Right atrium auricular region (tissue), 2 donors: ENCODE measurements around the gene RHOF. TPM values are rescaled to one million over a fixed set of nuclear protein-coding genes. Genes with fewer than 3 reads are reported as not detected.

Experiments used
- DNase-seq: peaks from one replicate; pipeline ENCODE4 v3.0.0-alpha.2; 2019; ENCODE audit warnings: low spot score
- H3K27ac ChIP-seq, 2 donors: fragments of 200-600 bp; sonication (generic); 1 replicate in 1 of 2; 2 replicates in 1 of 2; pipeline ENCODE4 v1.5.1; 2016 to 2019
- H3K27me3 ChIP-seq, 2 donors: fragments of 200-600 bp; sonication (generic); one replicate each; pipeline versions ENCODE4 v1.5.1 to v1.6.0; 2017 to 2019
- H3K36me3 ChIP-seq: fragments of 200-600 bp; sonication (generic); one replicate; pipeline ENCODE4 v1.5.1; 2016
- H3K4me1 ChIP-seq, 2 donors: fragments of 200-600 bp; sonication (generic); one replicate each; pipeline versions ENCODE4 v1.5.1 to v1.6.0; 2017 to 2019
- H3K4me3 ChIP-seq, 2 donors: fragments of 200-600 bp; sonication (generic); 1 replicate in 1 of 2; 2 replicates in 1 of 2; pipeline ENCODE4 v1.5.1; 2017 to 2019; ENCODE audit warnings: mild to moderate bottlenecking in 1 of 2, moderate library complexity in 1 of 2
- H3K9me3 ChIP-seq, 2 donors: fragments of 200-600 bp; sonication (generic); one replicate each; pipeline ENCODE4 v1.5.1; 2019
- total RNA-seq, 2 donors: library from RNA; depleted of rRNA; stranded (reverse); fragments of >200 nt; gene quantifications; one replicate each; pipeline ENCODE4 v1.1.0, GENCODE V29; 2016
- TF ChIP-seq, protein P1 (sequence below), 2 donors: fragments of 200-600 bp; sonication (generic); IDR thresholded peaks; one replicate each; pipeline ENCODE4 v1.5.1; 2019; ENCODE audit warnings: antibody characterized with exemption in 2 of 2

RHOF gene
- total RNA-seq, 2 donors from 2014 or later, result 7.3 to 21.9 TPM

DNA sequence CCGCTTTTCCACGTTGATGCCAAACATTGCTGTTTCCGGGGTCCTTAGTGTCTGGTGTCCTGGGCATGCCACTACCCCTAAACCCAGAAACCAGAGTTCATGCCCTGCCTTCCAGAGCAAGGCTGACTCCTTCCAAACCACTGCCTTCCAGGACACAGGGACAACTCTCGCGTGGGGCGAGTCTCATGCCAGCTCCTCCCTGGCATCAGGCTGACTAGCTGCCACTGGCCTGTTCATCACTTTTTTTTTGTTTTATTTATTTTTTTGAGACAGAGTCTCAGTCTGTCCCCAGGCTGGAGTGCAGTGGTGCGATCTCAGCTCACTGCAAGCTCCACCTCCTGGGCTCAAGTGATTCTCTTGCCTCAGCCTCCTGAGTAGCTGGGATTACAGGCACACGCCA, 15.1 kb upstream of the RHOF start:
- DNase-seq, result no peak
- H3K27ac ChIP-seq, result no peak overlapping the region
- H3K27me3 ChIP-seq, result no peaks in the 10 kb centered on the region
- TF ChIP-seq, protein P1, sequence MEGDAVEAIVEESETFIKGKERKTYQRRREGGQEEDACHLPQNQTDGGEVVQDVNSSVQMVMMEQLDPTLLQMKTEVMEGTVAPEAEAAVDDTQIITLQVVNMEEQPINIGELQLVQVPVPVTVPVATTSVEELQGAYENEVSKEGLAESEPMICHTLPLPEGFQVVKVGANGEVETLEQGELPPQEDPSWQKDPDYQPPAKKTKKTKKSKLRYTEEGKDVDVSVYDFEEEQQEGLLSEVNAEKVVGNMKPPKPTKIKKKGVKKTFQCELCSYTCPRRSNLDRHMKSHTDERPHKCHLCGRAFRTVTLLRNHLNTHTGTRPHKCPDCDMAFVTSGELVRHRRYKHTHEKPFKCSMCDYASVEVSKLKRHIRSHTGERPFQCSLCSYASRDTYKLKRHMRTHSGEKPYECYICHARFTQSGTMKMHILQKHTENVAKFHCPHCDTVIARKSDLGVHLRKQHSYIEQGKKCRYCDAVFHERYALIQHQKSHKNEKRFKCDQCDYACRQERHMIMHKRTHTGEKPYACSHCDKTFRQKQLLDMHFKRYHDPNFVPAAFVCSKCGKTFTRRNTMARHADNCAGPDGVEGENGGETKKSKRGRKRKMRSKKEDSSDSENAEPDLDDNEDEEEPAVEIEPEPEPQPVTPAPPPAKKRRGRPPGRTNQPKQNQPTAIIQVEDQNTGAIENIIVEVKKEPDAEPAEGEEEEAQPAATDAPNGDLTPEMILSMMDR (IDR thresholded peaks at IDR 0.05), result no peak
- H3K9me3 ChIP-seq, result no peaks in the 10 kb centered on the region
- no peak overlapping the region for H3K4me3 ChIP-seq
- H3K36me3 ChIP-seq, result peaks cover 44% of the 10 kb centered on the region
- peaks cover 0 to 71% of the 10 kb centered on the region in 2 donors for H3K4me1 ChIP-seq

DNA sequence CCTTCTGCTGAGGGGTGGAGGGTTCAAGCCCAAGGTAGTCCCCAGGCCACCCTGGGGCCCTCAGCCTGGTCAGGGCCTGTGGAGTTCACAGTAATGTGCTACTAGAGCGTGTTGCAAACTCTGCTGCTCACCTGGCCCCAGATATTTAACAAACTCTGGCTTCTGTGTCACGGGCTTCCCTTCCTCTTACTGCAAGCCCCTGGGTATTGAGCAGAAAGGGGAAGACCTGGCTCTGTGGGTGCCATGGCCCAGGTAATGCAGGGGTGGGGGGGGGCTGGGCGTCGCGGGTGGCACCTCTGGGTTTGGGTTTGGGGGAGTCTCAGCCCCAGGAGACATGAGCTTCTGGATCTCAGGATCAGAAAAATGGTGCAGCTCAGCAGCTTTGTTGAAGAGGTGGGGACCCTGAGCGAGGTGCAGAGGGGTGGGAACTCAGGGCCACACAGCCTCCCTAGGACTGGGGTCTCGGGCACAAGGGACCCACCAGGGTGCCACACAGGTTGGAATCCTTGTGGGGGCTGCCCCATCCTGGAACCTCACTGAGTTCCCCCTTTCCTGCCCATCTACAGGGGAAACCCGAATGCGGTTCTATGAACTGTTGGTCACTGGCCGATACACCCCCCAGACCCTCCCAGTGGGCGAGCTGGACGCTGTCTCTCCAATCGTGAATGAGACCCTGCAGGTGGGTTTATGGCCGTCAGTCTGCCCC, 14.3 kb upstream of the RHOF start:
- Histone ChIP-seq H3K9me3 (no peaks in the 10 kb centered on the region), H3K4me1 (peaks cover 0 to 63% of the 10 kb centered on the region in 2 donors), H3K27ac (no peak overlapping the region), H3K27me3 (no peaks in the 10 kb centered on the region), H3K36me3 (peaks cover 41% of the 10 kb centered on the region), H3K4me3 (no peak overlapping the region)
- DNase-seq, result no peak
- TF ChIP-seq, protein P1 (IDR thresholded peaks at IDR 0.05), result no peak

DNA sequence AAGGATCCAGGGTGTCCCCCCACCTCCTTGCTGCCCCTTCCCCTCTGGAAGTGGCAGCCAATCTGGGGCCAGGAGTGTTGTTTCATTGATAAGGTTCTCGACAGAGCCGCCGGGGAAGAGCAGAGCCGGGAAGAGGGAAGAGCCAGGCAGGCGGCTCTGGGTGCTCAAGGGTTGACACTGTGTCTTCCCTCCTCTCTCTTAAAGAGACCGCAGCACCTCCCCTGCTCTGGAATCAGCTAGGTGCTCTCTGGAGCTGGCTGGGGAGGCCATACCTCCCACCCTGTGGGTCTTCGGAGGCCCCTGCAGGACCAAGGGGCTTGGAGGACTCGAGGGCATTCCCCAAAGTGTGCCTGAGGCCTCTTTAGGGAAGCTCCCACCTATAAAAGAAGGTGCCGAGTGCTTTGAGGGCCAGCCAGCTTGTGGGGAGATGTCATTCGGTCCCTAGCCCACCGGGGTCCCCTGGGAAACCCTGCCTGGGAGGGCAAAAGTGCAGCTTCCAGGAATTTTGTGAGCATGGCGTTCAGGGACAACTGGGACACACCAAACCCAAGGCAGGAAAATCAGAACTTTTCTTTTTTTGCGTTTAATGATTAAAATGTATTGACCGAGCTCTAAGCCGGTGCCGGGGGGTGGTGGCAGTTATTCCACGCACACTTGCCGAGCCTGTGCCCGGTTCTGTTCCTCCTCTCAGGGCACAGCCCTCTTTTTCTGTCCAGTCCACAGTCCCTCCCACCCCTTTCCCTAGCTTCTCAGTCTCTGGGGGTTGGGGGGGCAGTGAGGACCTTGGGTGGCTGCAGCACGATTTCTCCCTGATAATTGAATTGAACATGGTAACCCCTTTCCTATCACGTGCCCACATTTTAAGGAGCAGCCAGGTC, 13.3 kb upstream of the RHOF start:
- no peaks in the 10 kb centered on the region for H3K9me3 ChIP-seq
- peaks cover 0 to 57% of the 10 kb centered on the region in 2 donors for H3K4me1 ChIP-seq
- DNase-seq, result no peak
- peak overlapping the region; percentile 47 to 94 for H3K27ac ChIP-seq
- peak overlapping the region; percentile 73 to 79 for H3K4me3 ChIP-seq
- TF ChIP-seq, protein P1 (IDR thresholded peaks at IDR 0.05), result no peak
- H3K27me3 ChIP-seq, result no peaks in the 10 kb centered on the region
- peaks cover 41% of the 10 kb centered on the region for H3K36me3 ChIP-seq

DNA sequence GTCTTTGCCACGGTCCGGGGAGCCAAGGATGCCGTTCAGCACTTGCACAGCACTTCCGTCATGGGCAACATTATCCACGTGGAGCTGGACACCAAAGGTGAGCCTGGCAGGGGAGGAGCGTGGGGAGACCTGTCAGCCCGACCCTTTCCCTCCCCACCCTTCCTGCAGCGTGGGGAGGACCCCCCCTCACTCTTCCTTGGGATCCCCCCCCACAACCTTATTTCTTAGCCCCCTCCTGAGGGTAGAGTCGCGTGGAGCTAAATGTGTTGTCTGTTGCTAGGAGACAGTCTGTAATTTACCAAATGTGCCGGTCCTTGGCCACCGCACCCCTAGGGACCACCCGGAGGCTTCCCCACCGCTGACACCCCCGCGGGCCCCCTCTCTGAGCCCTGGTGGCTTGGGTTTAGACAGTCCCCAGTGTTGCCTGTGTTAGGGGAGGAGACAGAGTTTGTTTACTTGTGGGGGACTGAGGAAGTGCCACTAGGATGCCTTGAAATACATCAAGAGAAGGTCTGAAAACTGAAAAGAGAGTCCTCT, 12.6 kb upstream of the RHOF start:
- TF ChIP-seq, protein P1 (IDR thresholded peaks at IDR 0.05), result no peak
- H3K4me3 ChIP-seq, result peak overlapping the region; percentile 73 to 79
- no peaks in the 10 kb centered on the region for H3K27me3 ChIP-seq
- H3K9me3 ChIP-seq, result no peaks in the 10 kb centered on the region
- H3K4me1 ChIP-seq, result peaks cover 0 to 56% of the 10 kb centered on the region in 2 donors
- H3K36me3 ChIP-seq, result peaks cover 41% of the 10 kb centered on the region
- peak overlapping the region; percentile 47 to 94 for H3K27ac ChIP-seq
- no peak for DNase-seq

DNA sequence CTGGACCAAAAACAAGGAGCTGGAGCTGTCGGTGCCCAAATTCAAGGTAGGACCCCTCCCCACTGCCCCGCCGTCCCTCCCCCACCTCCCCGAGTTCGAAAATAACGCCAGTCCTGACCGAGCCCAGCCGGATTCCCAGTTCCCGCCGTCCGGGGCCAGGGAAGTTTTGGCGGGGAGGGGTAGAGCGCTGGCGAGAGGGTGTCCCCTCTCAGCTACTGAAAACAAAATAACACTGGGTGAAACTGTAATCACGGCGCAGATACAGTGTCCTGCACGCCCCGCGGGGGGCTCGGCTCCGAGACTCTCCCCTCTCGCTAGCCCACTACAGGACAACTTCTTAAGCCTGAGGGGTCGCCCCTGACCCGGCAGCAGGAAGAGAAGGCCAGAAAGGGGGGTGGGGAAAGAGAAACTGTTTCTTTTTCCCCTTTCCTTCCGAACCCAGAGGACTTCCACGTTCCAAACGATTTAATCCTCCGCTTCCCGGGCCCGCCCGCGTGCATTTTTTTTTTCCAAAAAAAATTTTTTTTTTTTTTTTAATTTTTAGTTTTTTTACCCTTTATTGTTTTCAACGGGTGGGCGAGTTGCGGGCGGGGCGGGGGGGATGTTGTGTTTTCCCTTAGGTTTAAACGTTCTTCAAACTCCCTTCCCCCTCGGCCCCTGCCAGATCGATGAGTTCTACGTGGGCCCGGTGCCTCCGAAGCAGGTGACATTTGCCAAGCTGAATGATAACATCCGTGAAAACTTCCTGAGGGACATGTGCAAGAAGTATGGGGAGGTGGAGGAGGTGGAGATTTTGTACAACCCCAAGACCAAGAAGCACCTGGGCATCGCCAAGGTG, 11.9 kb upstream of the RHOF start:
- TF ChIP-seq, protein P1 (IDR thresholded peaks at IDR 0.05), result no peak
- no peak for DNase-seq
- H3K4me3 ChIP-seq, result peak overlapping the region; percentile 73 to 79
- peaks cover 0 to 51% of the 10 kb centered on the region in 2 donors for H3K4me1 ChIP-seq
- peak overlapping the region; percentile 94 to 100 for H3K27ac ChIP-seq
- H3K9me3 ChIP-seq, result no peaks in the 10 kb centered on the region
- H3K27me3 ChIP-seq, result no peaks in the 10 kb centered on the region
- H3K36me3 ChIP-seq, result peaks cover 35% of the 10 kb centered on the region
